DOHH2 (cell line): ENCODE data around the gene RGS7.

ENCODE experiments used
- CTCF ChIP-seq: fragments of 200-600 bp; sonication (generic); IDR thresholded peaks from one replicate; pipeline ENCODE4 v1.5.1; 2014; ENCODE audit warnings: antibody characterized with exemption, mild to moderate bottlenecking, low read depth, low read length; ENCODE audit not compliant: poor library complexity, severe bottlenecking
- EZH2phosphoT487 ChIP-seq: fragments of 200-600 bp; sonication (generic); IDR thresholded peaks from 2 replicates; pipeline ENCODE4 v1.6.1; 2017; ENCODE audit warnings: borderline replicate concordance, mild to moderate bottlenecking, antibody characterized with exemption, low read length, moderate library complexity, mixed read lengths

GRCh38 chr1:241352401-241352800, 4.6 kb downstream of the RGS7 start:
- no peak for TF ChIP-seq CTCF
- TF ChIP-seq EZH2phosphoT487: no peak
